CD4-positive, alpha-beta T cell (primary cell): ENCODE measurements around the gene SIRPB2. TPM values are rescaled to one million over a fixed set of nuclear protein-coding genes. Genes with fewer than 3 reads are reported as not detected.

Experiments used
- ATAC-seq: fragments of 200-7000 bp; cut with Tn5 transposase; one replicate; pipeline ENCODE4 v1.10.0; 2022; ENCODE audit warnings: mild to moderate bottlenecking; ENCODE audit not compliant: poor library complexity
- CTCF ChIA-PET: fragments of 350-600 bp; sonication (Branson Sonifier 250); formaldehyde crosslinking; loops from one replicate; lab custom pipeline; 2021; ENCODE audit warnings: antibody characterized with exemption, inconsistent platforms; lab: Charles Lee
- POLR2A ChIA-PET: fragments of 350-600 bp; sonication (Branson Sonifier 250); formaldehyde crosslinking; loops from one replicate; lab custom pipeline; 2021; ENCODE audit warnings: antibody characterized with exemption, inconsistent platforms; lab: Charles Lee
- DNase-seq, 14 experiments: peaks; one replicate each; pipeline ENCODE4 v3.0.0-alpha.2; 2013 to 2020; ENCODE audit warnings: mixed read lengths in 2 of 14
- H3K27ac ChIP-seq, 2 donors: one replicate each; pipeline versions ENCODE4 v1.5.1 to v1.7.0; 2013; ENCODE audit warnings: low read length in 2 of 2, low read depth in 1 of 2, mild to moderate bottlenecking in 1 of 2
- H3K27me3 ChIP-seq, 2 experiments: 1 replicate in 1 of 2; 2 replicates in 1 of 2; pipeline versions ENCODE4 v1.6.1 to v1.7.0; 2013; ENCODE audit warnings: low read length in 2 of 2, control low read depth in 1 of 2, mild to moderate bottlenecking in 1 of 2, moderate library complexity in 1 of 2; ENCODE audit not compliant: insufficient read depth in 2 of 2, control insufficient read depth in 1 of 2
- H3K36me3 ChIP-seq: one replicate; pipeline ENCODE4 v1.6.1; 2013; ENCODE audit warnings: low read length, control low read depth; ENCODE audit not compliant: insufficient read depth
- H3K4me1 ChIP-seq: one replicate; pipeline ENCODE4 v1.6.1; 2013; ENCODE audit warnings: low read length, control low read depth; ENCODE audit not compliant: insufficient read depth
- H3K4me3 ChIP-seq: one replicate; pipeline ENCODE4 v1.5.1; 2013; ENCODE audit warnings: mild to moderate bottlenecking, low read length, moderate library complexity
- H3K9me3 ChIP-seq, 2 experiments: 1 replicate in 1 of 2; 2 replicates in 1 of 2; pipeline versions ENCODE4 v1.6.1 to v1.7.0; 2013; ENCODE audit warnings: low read length in 2 of 2, mild to moderate bottlenecking in 2 of 2, control low read depth in 1 of 2, moderate library complexity in 1 of 2; ENCODE audit not compliant: control insufficient read depth in 1 of 2, insufficient read depth in 1 of 2
- H3K27ac Mint-ChIP-seq: one replicate; pipeline ENCODE4 v1.8.0; 2020; ENCODE audit warnings: mixed read lengths
- H3K27me3 Mint-ChIP-seq: one replicate; pipeline ENCODE4 v1.8.0; 2021; ENCODE audit warnings: mixed read lengths
- H3K36me3 Mint-ChIP-seq: one replicate; pipeline ENCODE4 v1.8.0; 2021; ENCODE audit warnings: low read depth, mixed read lengths
- H3K4me1 Mint-ChIP-seq: one replicate; pipeline ENCODE4 v1.8.0; 2021; ENCODE audit warnings: low read depth, mixed read lengths
- H3K4me3 Mint-ChIP-seq: one replicate; pipeline ENCODE4 v1.8.0; 2020; ENCODE audit warnings: mild to moderate bottlenecking, mixed read lengths
- H3K9me3 Mint-ChIP-seq: one replicate; pipeline ENCODE4 v1.8.0; 2020; ENCODE audit warnings: mixed read lengths
- intact Hi-C, 2 experiments: fragments of 100-400 bp; cut with DNase I in 1 of 2; cut with micrococcal nuclease in 1 of 2; formaldehyde crosslinking; loops; one replicate each; pipeline versions ENCODE4 v1.15.1 to v1.9.0; 2023 to 2025; cut with DNase I, micrococcal nuclease
- total RNA-seq, 174 experiments: library from RNA in 2 of 174; stranded (reverse) in 2 of 174; gene quantifications; one replicate each; pipeline ENCODE4 v1.2.3 and lab custom pipeline; 2021 to 2026
- TF ChIP-seq, protein P1 (sequence below): fragments of 200-600 bp; IDR thresholded peaks from one replicate; pipeline ENCODE4 v1.8.0; 2022; ENCODE audit warnings: antibody characterized with exemption, mild to moderate bottlenecking

The SIRPB2 gene
- total RNA-seq, 2 experiments from 2014 or later: 0.20 to 0.49 TPM

DNA sequence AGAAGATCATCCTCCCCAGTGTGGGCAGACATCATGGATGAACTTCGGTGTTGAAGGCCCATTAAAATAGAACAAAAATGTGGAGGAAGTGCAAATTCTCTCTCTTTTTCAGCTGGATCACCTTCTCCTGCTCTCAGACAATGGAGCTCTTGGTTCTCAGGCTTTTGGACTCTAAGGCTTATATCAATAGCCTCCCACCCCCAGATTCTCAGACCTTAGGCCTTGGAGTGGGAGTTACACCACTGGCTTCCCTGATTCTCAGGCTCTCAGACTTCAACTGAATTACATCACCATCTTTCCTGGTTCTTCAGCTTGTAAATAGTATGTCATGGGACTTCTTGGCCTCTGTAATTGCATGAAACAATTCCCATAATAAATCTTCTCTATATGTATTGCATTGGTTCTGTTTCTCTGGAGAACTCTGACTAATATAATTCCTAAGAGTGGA lies 61.2 kb downstream of the SIRPB2 start:
- Histone ChIP-seq H3K36me3 (no peaks in the 10 kb centered on the region), H3K4me3 (no peak overlapping the region), H3K27me3 (no peaks in the 10 kb centered on the region), H3K27ac (no peak overlapping the region), H3K4me1 (peaks cover 7% of the 10 kb centered on the region), H3K9me3 (no peaks in the 10 kb centered on the region)
- Mint-ChIP-seq H3K36me3 (no peaks in the 10 kb centered on the region), H3K4me1 (peaks cover 15% of the 10 kb centered on the region), H3K27ac (no peak overlapping the region), H3K4me3 (no peak overlapping the region), H3K9me3 (no peaks in the 10 kb centered on the region), H3K27me3 (no peaks in the 10 kb centered on the region)
- ATAC-seq (no peak), DNase-seq (no peak)
- intact Hi-C loops: loop anchor here in 1 of 2 experiments (10.0 kb wide), 1 partner anchor 215 kb away; no protein-coding TSS in a partner anchor
- ChIA-PET CTCF (no interaction called here), POLR2A (no interaction called here)
- TF ChIP-seq, protein P1, sequence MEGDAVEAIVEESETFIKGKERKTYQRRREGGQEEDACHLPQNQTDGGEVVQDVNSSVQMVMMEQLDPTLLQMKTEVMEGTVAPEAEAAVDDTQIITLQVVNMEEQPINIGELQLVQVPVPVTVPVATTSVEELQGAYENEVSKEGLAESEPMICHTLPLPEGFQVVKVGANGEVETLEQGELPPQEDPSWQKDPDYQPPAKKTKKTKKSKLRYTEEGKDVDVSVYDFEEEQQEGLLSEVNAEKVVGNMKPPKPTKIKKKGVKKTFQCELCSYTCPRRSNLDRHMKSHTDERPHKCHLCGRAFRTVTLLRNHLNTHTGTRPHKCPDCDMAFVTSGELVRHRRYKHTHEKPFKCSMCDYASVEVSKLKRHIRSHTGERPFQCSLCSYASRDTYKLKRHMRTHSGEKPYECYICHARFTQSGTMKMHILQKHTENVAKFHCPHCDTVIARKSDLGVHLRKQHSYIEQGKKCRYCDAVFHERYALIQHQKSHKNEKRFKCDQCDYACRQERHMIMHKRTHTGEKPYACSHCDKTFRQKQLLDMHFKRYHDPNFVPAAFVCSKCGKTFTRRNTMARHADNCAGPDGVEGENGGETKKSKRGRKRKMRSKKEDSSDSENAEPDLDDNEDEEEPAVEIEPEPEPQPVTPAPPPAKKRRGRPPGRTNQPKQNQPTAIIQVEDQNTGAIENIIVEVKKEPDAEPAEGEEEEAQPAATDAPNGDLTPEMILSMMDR: no peak

DNA sequence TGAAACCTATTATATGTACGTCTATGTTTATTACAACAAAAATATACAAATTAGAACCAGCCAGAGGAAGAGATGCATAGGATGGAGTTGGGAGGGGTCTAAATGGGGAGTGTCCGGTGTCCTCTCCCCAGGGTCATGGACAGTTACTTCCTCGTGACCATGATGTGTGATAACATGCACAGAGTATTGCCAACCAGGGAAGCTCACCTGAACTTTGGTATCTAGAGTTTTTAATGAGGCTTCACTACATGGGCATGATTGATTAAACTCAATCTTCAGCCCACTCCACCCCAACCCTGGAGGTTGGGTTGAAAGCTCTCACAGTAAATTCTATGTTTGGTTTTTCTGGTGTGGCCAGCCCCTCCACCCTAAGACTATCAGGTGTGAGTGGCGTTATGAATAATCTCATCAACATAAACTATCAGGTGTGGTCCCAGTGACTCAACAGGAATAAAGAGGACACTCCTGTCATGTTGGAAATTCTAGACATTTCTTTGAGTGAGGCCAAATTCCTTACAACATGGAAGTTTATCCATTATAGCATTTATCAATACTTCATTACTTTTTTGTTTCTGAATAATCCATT lies 62.0 kb downstream of the SIRPB2 start:
- H3K4me3 Mint-ChIP-seq: no peak overlapping the region
- no peaks in the 10 kb centered on the region for H3K4me1 ChIP-seq
- H3K27ac Mint-ChIP-seq: no peak overlapping the region
- no peak overlapping the region for H3K4me3 ChIP-seq
- no peaks in the 10 kb centered on the region for H3K27me3 ChIP-seq
- intact Hi-C loops: no loop called here
- no peaks in the 10 kb centered on the region for H3K9me3 ChIP-seq
- ChIA-PET CTCF (interaction anchor here (1.2 kb wide), 1 partner anchor 37 kb away, joined by 4 read pairs; no protein-coding TSS in a partner anchor), POLR2A (no interaction called here)
- H3K9me3 Mint-ChIP-seq: no peaks in the 10 kb centered on the region
- DNase-seq: no peak
- H3K36me3 Mint-ChIP-seq: no peaks in the 10 kb centered on the region
- ATAC-seq: no peak
- H3K27ac ChIP-seq: no peak overlapping the region
- H3K4me1 Mint-ChIP-seq: peaks cover 7% of the 10 kb centered on the region
- no peaks in the 10 kb centered on the region for H3K36me3 ChIP-seq
- TF ChIP-seq, protein P1: no peak
- H3K27me3 Mint-ChIP-seq: no peaks in the 10 kb centered on the region

DNA sequence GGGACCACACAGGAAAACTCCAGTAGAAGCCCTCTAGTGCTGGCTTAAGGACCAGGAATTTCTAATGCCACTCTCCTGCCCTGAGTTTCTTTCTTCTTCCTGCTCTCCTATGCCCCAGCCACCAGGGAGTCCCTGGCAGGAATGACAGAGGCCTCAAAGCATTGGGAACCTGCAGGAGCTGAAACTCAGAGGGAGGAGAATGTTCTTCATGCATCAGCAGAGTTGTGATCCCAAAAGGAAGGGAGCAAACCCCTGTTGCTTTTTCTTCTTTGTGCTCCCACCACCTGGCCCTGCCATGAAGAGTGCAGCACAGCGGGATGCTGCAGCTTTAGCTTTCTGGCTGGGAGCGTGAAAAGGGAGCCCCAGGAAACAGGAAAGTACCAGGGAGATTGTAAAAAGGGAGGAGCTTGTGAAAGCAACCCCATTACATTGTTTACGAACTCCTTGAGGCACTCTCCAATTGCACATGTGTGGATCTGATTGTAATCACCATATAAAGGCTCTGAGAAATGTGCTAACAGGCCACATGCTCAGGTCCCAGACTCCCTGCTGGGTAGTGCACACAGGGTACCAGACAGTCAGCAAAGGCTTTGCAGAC lies 63.7 kb downstream of the SIRPB2 start:
- Mint-ChIP-seq H3K27ac (no peak overlapping the region), H3K36me3 (no peaks in the 10 kb centered on the region), H3K4me3 (no peak overlapping the region), H3K27me3 (no peaks in the 10 kb centered on the region), H3K9me3 (no peaks in the 10 kb centered on the region), H3K4me1 (peaks cover 5% of the 10 kb centered on the region)
- ChIA-PET CTCF (no interaction called here), POLR2A (no interaction called here)
- intact Hi-C loops: no loop called here
- no peaks in the 10 kb centered on the region for H3K27me3 ChIP-seq
- no peak overlapping the region for H3K4me3 ChIP-seq
- DNase-seq: no peak
- H3K4me1 ChIP-seq: peaks cover 2% of the 10 kb centered on the region
- no peaks in the 10 kb centered on the region for H3K9me3 ChIP-seq
- no peak overlapping the region for H3K27ac ChIP-seq
- ATAC-seq: no peak
- TF ChIP-seq, protein P1: no peak
- no peaks in the 10 kb centered on the region for H3K36me3 ChIP-seq
